Spleen (tissue), 7 donors: ENCODE results near the gene HMGCR.

Experiments used
- POLR2A ChIP-seq, 3 donors: fragments of 450-650 bp; IDR thresholded peaks; one replicate each; pipeline ENCODE4 v1.5.1; 2017; ENCODE audit warnings: antibody characterized with exemption in 3 of 3, mild to moderate bottlenecking in 1 of 3
- TF ChIP-seq, protein P1 (sequence below), 11 experiments: fragments of 200-600 bp in 7 of 11; fragments of 450-650 bp in 4 of 11; sonication (generic) in 4 of 11; IDR thresholded peaks in 8 of 11; conservative IDR thresholded peaks in 3 of 11; 1 replicate in 7 of 11; 2 replicates in 4 of 11; pipeline versions ENCODE4 v1.4.0 to v1.8.0; 2016 to 2021; ENCODE audit warnings: antibody characterized with exemption in 11 of 11, inconsistent platforms in 4 of 11, mild to moderate bottlenecking in 1 of 11
- donor health status: DM: no; HTN: no; CAD: no; lungs with moderate emphysema.
- donor health status: DM: no; HTN: no; CAD: no.
- donor health status: DM: no; HTN: no; CAD: no.

- TF ChIP-seq, protein P1, sequence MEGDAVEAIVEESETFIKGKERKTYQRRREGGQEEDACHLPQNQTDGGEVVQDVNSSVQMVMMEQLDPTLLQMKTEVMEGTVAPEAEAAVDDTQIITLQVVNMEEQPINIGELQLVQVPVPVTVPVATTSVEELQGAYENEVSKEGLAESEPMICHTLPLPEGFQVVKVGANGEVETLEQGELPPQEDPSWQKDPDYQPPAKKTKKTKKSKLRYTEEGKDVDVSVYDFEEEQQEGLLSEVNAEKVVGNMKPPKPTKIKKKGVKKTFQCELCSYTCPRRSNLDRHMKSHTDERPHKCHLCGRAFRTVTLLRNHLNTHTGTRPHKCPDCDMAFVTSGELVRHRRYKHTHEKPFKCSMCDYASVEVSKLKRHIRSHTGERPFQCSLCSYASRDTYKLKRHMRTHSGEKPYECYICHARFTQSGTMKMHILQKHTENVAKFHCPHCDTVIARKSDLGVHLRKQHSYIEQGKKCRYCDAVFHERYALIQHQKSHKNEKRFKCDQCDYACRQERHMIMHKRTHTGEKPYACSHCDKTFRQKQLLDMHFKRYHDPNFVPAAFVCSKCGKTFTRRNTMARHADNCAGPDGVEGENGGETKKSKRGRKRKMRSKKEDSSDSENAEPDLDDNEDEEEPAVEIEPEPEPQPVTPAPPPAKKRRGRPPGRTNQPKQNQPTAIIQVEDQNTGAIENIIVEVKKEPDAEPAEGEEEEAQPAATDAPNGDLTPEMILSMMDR (IDR thresholded peaks at IDR 0.05 in 8 of 11, conservative IDR thresholded peaks at IDR 0.05 in 3 of 11), result no peak
- no peak for TF ChIP-seq POLR2A (IDR thresholded peaks at IDR 0.05)
These were observed 4.9 kb downstream of the HMGCR start for GRCh38 chr5:75341934-75342333.
